Aorta (tissue), 5 donors: Measurements from ENCODE around the gene CRYBA1. TPM values are rescaled to one million over a fixed set of nuclear protein-coding genes. Genes with fewer than 3 reads are reported as not detected.

Source experiments
- ATAC-seq: fragments of 200-7000 bp; cut with Tn5 transposase; one replicate; pipeline ENCODE4 v1.9.1; 2022; ENCODE audit warnings: moderate library complexity; ENCODE audit not compliant: low FRiP score
- DNase-seq, 2 donors: peaks; one replicate each; pipeline ENCODE4 v3.0.0-alpha.2; 2020
- H3K27ac ChIP-seq, 2 donors: one replicate each; pipeline ENCODE4 v1.5.1; 2013; ENCODE audit warnings: low read length in 2 of 2, mild to moderate bottlenecking in 2 of 2, moderate library complexity in 2 of 2, control low read depth in 1 of 2, inconsistent platforms in 1 of 2, low read depth in 1 of 2
- H3K27me3 ChIP-seq, 2 donors: one replicate each; pipeline ENCODE4 v1.6.1; 2013; ENCODE audit warnings: control low read depth in 1 of 2, low read length in 1 of 2, mild to moderate bottlenecking in 1 of 2, moderate library complexity in 1 of 2; ENCODE audit not compliant: insufficient read depth in 2 of 2, control insufficient read depth in 1 of 2
- H3K36me3 ChIP-seq, 2 donors: one replicate each; pipeline ENCODE4 v1.6.1; 2013; ENCODE audit warnings: control low read depth in 1 of 2, low read length in 1 of 2, mild to moderate bottlenecking in 1 of 2; ENCODE audit not compliant: insufficient read depth in 2 of 2, control insufficient read depth in 1 of 2
- H3K4me1 ChIP-seq, 2 donors: one replicate each; pipeline ENCODE4 v1.6.1; 2013; ENCODE audit warnings: low read length in 2 of 2, control low read depth in 1 of 2, mild to moderate bottlenecking in 1 of 2, moderate library complexity in 1 of 2; ENCODE audit not compliant: insufficient read depth in 2 of 2, control insufficient read depth in 1 of 2
- H3K4me3 ChIP-seq, 2 donors: one replicate each; pipeline ENCODE4 v1.5.1; 2013; ENCODE audit warnings: low read length in 2 of 2, control low read depth in 1 of 2, mild to moderate bottlenecking in 1 of 2
- H3K9me3 ChIP-seq: one replicate; pipeline ENCODE4 v1.6.1; 2013; ENCODE audit warnings: mild to moderate bottlenecking, low read length; ENCODE audit not compliant: control insufficient read depth
- WGBS, 2 donors: extraction: QIAGEN DNeasy Blood & Tissue Kit; methylation state at CpG; one replicate each; pipeline ENCODE4 v1.1.7; 2013; 5-methylcytosine and 5-hydroxymethylcytosine counted together
- intact Hi-C, 2 donors: fragments of 100-400 bp; cut with DNase I; formaldehyde crosslinking; loops; one replicate each; pipeline versions ENCODE4 v1.14.2 to v1.15.0; 2022
- polyA plus RNA-seq, 2 donors: library from polyadenylated mRNA; stranded (reverse); fragments of 200-250 nt; gene quantifications; one replicate each; pipeline ENCODE4 v1.2.3, GENCODE V29; 2013
- total RNA-seq, 2 donors: library from RNA; stranded (reverse); fragmentation: NEBNext Ultra II Directional; extraction: Animal tissue kit (Norgen Biotek cat#: 25700); gene quantifications; one replicate each; pipeline ENCODE4 v1.2.1, GENCODE V29; 2021
- donor health status: healthy with polysubstance abuse.
- donor health status: Bipolar disorder and iron deficiency.
- donor health status: DM: no; HTN: no; CAD: no.
- donor health status: DM: no; HTN: no; CAD: no.
- donor health status: DM: yes; HTN: yes; CAD: no.

The CRYBA1 gene
- total and polyA plus RNA-seq, 4 donors, result not detected

GRCh38 chr17:29279397-29280070, 32.9 kb downstream of the CRYBA1 start:
- Histone ChIP-seq H3K4me3 (no peak overlapping the region), H3K4me1 (peaks cover 4 to 5% of the 10 kb centered on the region in 2 donors), H3K36me3 (peaks cover 0 to 5% of the 10 kb centered on the region in 2 donors), H3K27me3 (no peaks in the 10 kb centered on the region), H3K9me3 (no peaks in the 10 kb centered on the region), H3K27ac (no peak overlapping the region)
- ATAC-seq (no peak), DNase-seq (no peak)
- WGBS, 2 donors, result 78 to 86% methylated on average over 5 of the region's 5 CpGs
- intact Hi-C loops, result no loop called here

GRCh38 chr17:29283496-29283895, 36.8 kb downstream of the CRYBA1 start:
- no peaks in the 10 kb centered on the region for H3K27me3 ChIP-seq
- peaks cover 5 to 11% of the 10 kb centered on the region in 2 donors for H3K36me3 ChIP-seq
- no peak overlapping the region for H3K27ac ChIP-seq
- 45 to 51% methylated on average over 5 of the region's 5 CpGs for WGBS, 2 donors
- no peak for DNase-seq
- ATAC-seq, result no peak
- H3K4me3 ChIP-seq, result no peak overlapping the region
- peaks cover 4 to 5% of the 10 kb centered on the region in 2 donors for H3K4me1 ChIP-seq
- intact Hi-C loops, result no loop called here
- H3K9me3 ChIP-seq, result no peaks in the 10 kb centered on the region

GRCh38 chr17:29283961-29284360, 37.3 kb downstream of the CRYBA1 start:
- Histone ChIP-seq H3K36me3 (peaks cover 5 to 11% of the 10 kb centered on the region in 2 donors), H3K27ac (no peak overlapping the region), H3K4me3 (no peak overlapping the region), H3K9me3 (no peaks in the 10 kb centered on the region), H3K4me1 (peaks cover 4 to 5% of the 10 kb centered on the region in 2 donors), H3K27me3 (no peaks in the 10 kb centered on the region)
- intact Hi-C loops, result no loop called here
- no peak for ATAC-seq
- no peak for DNase-seq
- 42 to 49% methylated on average over 2 of the region's 2 CpGs for WGBS, 2 donors

GRCh38 chr17:29289852-29290251, 43.2 kb downstream of the CRYBA1 start:
- Histone ChIP-seq H3K27me3 (peaks cover 0 to 1% of the 10 kb centered on the region in 2 donors), H3K36me3 (peaks cover 5 to 6% of the 10 kb centered on the region in 2 donors), H3K4me3 (no peak overlapping the region), H3K27ac (no peak overlapping the region), H3K9me3 (no peaks in the 10 kb centered on the region), H3K4me1 (no peaks in the 10 kb centered on the region)
- ATAC-seq (no peak), DNase-seq (peak in 1 of 2 donors; percentile 38)
- intact Hi-C loops, result loop anchor here (5.0 kb wide), 4 partner anchors 33 to 143 kb away; no protein-coding TSS in a partner anchor
- WGBS, 2 donors, result 73% methylated on average over 9 of the region's 9 CpGs

GRCh38 chr17:29291163-29291752, 44.6 kb downstream of the CRYBA1 start:
- Histone ChIP-seq H3K9me3 (no peaks in the 10 kb centered on the region), H3K27ac (no peak overlapping the region), H3K36me3 (peaks cover 5 to 6% of the 10 kb centered on the region in 2 donors), H3K4me1 (no peaks in the 10 kb centered on the region), H3K27me3 (peaks cover 0 to 1% of the 10 kb centered on the region in 2 donors), H3K4me3 (peak overlapping the region; percentile 98 to 100)
- ATAC-seq (no peak), DNase-seq (no peak)
- intact Hi-C loops, result loop anchor here (5.0 kb wide), 4 partner anchors 34 to 144 kb away; no protein-coding TSS in a partner anchor
- WGBS, 2 donors, result 6 to 9% methylated on average over 5 of the region's 5 CpGs

DNA sequence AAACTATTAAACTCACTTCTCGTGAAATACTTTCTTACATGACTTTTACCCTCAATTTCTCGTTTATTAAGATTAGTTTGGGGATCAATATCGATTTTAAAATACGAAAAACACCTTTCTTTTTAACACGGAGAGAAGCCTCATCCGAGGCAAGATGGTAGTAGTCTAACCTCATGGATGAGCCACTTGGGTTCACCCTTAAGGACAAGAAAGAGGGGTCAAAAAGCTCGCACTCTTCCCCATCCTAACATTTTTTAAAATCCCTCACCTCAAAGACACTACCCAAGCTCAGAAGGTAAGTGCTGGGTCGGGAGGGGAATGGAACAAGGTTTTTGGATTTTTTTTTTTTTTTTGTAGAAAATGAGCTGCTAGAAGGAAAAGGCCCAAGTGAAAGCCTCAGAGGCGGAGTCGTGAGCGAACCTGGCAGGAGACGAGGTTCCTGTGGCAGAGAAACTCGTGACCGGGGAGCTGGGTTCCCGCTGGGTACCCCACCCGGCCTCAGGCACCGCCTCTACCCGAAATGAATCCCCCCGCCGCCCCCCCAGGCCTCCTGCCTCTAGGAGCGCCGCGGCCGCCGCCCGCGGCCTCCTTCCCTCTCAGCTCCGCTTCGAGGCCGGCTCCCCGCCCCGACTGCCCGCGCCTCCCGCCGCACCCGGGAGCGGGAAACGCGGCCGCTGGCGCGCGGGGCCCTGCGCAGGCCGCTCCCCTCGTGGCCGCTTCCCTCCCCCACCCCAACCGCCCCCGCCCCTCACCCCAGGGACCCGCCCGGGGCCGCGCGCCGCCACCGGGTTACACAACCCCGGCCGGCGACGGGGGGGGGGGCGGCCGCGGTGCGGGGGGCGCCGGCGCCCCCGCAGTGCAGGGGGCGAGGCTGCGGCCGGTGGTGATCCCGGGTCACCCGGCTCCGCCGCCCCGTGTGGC, 45.7 kb downstream of the CRYBA1 start:
- DNase-seq, result peak; percentile 81 to 87

GRCh38 chr17:29292992-29293889, 46.6 kb downstream of the CRYBA1 start:
- peak; percentile 80 to 89 for DNase-seq
- peaks cover 0 to 1% of the 10 kb centered on the region in 2 donors for H3K27me3 ChIP-seq
- intact Hi-C loops, result loop anchor here (2.0 to 5.0 kb wide), 6 partner anchors 36 to 146 kb away; no protein-coding TSS in a partner anchor
- H3K4me3 ChIP-seq, result peak overlapping the region; percentile 98 to 100
- H3K4me1 ChIP-seq, result no peaks in the 10 kb centered on the region
- peak; percentile 60 for ATAC-seq
- H3K9me3 ChIP-seq, result no peaks in the 10 kb centered on the region
- H3K36me3 ChIP-seq, result no peaks in the 10 kb centered on the region
- WGBS, 2 donors, result 0 to 1% methylated on average over 35 to 54 of the region's 54 CpGs
- H3K27ac ChIP-seq, result peak overlapping the region; percentile 57 to 94

More for the DNA sequence above, 45.7 kb downstream of the CRYBA1 start:
- Histone ChIP-seq H3K27ac (peak overlapping the region; percentile 57 to 94), H3K36me3 (no peaks in the 10 kb centered on the region), H3K27me3 (peaks cover 0 to 1% of the 10 kb centered on the region in 2 donors), H3K4me3 (peak overlapping the region; percentile 98 to 100), H3K9me3 (no peaks in the 10 kb centered on the region), H3K4me1 (no peaks in the 10 kb centered on the region)
- 1 to 2% methylated on average over 11 to 77 of the region's 77 CpGs for WGBS, 2 donors
- peak; percentile 24 for ATAC-seq
- intact Hi-C loops, result loop anchor here (2.0 to 5.0 kb wide), 6 partner anchors 35 to 145 kb away; no protein-coding TSS in a partner anchor
